Measurements from ENCODE around the gene CLDN3. TPM values are rescaled to one million over a fixed set of nuclear protein-coding genes. Genes with fewer than 3 reads are reported as not detected.

CLDN3 gene
- total RNA-seq, 4 donors from 2014 or later, result 55.3 to 944 (median 831) TPM

- Histone ChIP-seq H3K27me3 (peaks cover 0 to 8% of the 10 kb centered on the region in 2 donors), H3K4me3 (peak overlapping the region in 2 of 4 donors; percentile 29 to 35)
- peak in 2 of 3 donors; percentile 87 to 91 for DNase-seq
Observed at GRCh38 chr7:73773700-73774517, 3.8 kb upstream of the CLDN3 start.

GRCh38 chr7:73770860-73771670, 995 bp upstream of the CLDN3 start:
- Histone ChIP-seq H3K4me1 (peaks cover 0 to 16% (median 0%) of the 10 kb centered on the region in 4 donors), H3K27me3 (peaks cover 0 to 8% of the 10 kb centered on the region in 2 donors), H3K36me3 (peaks cover 0 to 9% (median 0%) of the 10 kb centered on the region in 3 donors), H3K27ac (peak overlapping the region in 3 of 4 donors; percentile 82 to 99 (median 94)), H3K9me3 (no peaks in the 10 kb centered on the region), H3K4me3 (peak overlapping the region in 3 of 4 donors; percentile 45 to 64 (median 62))
- TF ChIP-seq POLR2A (IDR thresholded peaks at IDR 0.05), result peak in 1 of 2 donors; percentile 69
- TF ChIP-seq CTCF (IDR thresholded peaks at IDR 0.05), result no peak
- no peak for DNase-seq

More at GRCh38 chr7:73773700-73774517, 3.8 kb upstream of the CLDN3 start:
- H3K9me3 ChIP-seq, result no peaks in the 10 kb centered on the region
- H3K36me3 ChIP-seq, result peaks cover 0 to 2% (median 0%) of the 10 kb centered on the region in 3 donors
- peak overlapping the region in 3 of 4 donors; percentile 78 to 93 (median 86) for H3K27ac ChIP-seq
- peaks cover 0 to 16% (median 0%) of the 10 kb centered on the region in 4 donors for H3K4me1 ChIP-seq
- TF ChIP-seq CTCF (IDR thresholded peaks at IDR 0.05), result peak in 1 of 6 experiments; percentile 11
- peak; percentile 72 to 78 for TF ChIP-seq POLR2A (IDR thresholded peaks at IDR 0.05)

- H3K9me3 ChIP-seq, result no peaks in the 10 kb centered on the region
- peaks cover 0 to 16% (median 0%) of the 10 kb centered on the region in 4 donors for H3K4me1 ChIP-seq
- H3K36me3 ChIP-seq, result peaks cover 0 to 9% (median 0%) of the 10 kb centered on the region in 3 donors
- DNase-seq, result no peak
- peak overlapping the region in 3 of 4 donors; percentile 45 to 64 (median 62) for H3K4me3 ChIP-seq
- TF ChIP-seq CTCF (IDR thresholded peaks at IDR 0.05), result no peak
- no peak for TF ChIP-seq POLR2A (IDR thresholded peaks at IDR 0.05)
- H3K27ac ChIP-seq, result peak overlapping the region in 3 of 4 donors; percentile 82 to 99 (median 94)
- H3K27me3 ChIP-seq, result peaks cover 0 to 8% of the 10 kb centered on the region in 2 donors
Observed at GRCh38 chr7:73769481-73770001, 529 bp downstream of the CLDN3 start.

GRCh38 chr7:73768641-73769480, 1.2 kb downstream of the CLDN3 start:
- H3K27me3 ChIP-seq, result peaks cover 0 to 8% of the 10 kb centered on the region in 2 donors
- peak in 1 of 3 donors; percentile 60 for DNase-seq
- peak overlapping the region in 3 of 4 donors; percentile 45 to 64 (median 62) for H3K4me3 ChIP-seq
- peaks cover 0 to 16% (median 0%) of the 10 kb centered on the region in 4 donors for H3K4me1 ChIP-seq
- H3K27ac ChIP-seq, result peak overlapping the region in 3 of 4 donors; percentile 82 to 99 (median 94)
- H3K36me3 ChIP-seq, result peaks cover 0 to 9% (median 0%) of the 10 kb centered on the region in 3 donors
- TF ChIP-seq CTCF (IDR thresholded peaks at IDR 0.05) (no peak), POLR2A (IDR thresholded peaks at IDR 0.05) (no peak)
- H3K9me3 ChIP-seq, result no peaks in the 10 kb centered on the region

Measured in Peyer's patch (tissue), 4 donors.